NCI-H1436 treated with DMSO at 0.1 percent for 48 hours (cell line): ENCODE measurements around the gene TPST1.
A peak's percentile ranks its signal among the peaks of the same experiment; 100 is the strongest.
"Not testable (repeated sequence)": the region's sequence is repeated elsewhere in the genome, so short reads cannot be mapped to it uniquely, and the experiment has no call there.

Source experiments
- DNase-seq: peaks from one replicate; lab custom pipeline; 2025; lab: John Stamatoyannopoulos, UW

Gene TPST1

GRCh38 chr7:66204822-66205740 is at the start of gene TPST1:
Gene TPST1, plus strand, starts transcription at chr7:66205334. Its CDS starts 35,092 bp downstream, at chr7:66240426.
- peak; percentile 43 for DNase-seq

- DNase-seq: not testable (repeated sequence)
These were observed 49.1 kb upstream of the TPST1 start for GRCh38 chr7:66156035-66156434.

GRCh38 chr7:66157060-66157459 is 48.1 kb upstream of the TPST1 start:
- no peak for DNase-seq

GRCh38 chr7:66162622-66163021 is 42.5 kb upstream of the TPST1 start:
- no peak for DNase-seq

GRCh38 chr7:66163186-66163610 is 41.9 kb upstream of the TPST1 start:
- DNase-seq: no peak

- no peak for DNase-seq
These were observed 40.8 kb upstream of the TPST1 start for GRCh38 chr7:66164356-66164755.

- no peak for DNase-seq
These were observed 37.3 kb upstream of the TPST1 start for GRCh38 chr7:66167773-66168387.

- DNase-seq: no peak
These were observed 35.5 kb upstream of the TPST1 start for GRCh38 chr7:66169616-66170015.

- no peak for DNase-seq
These were observed 34.6 kb upstream of the TPST1 start for GRCh38 chr7:66170309-66171231.

- not testable (repeated sequence) for DNase-seq
These were observed 32.4 kb upstream of the TPST1 start for GRCh38 chr7:66172536-66173401.

- DNase-seq: no peak
These were observed 31.3 kb upstream of the TPST1 start for GRCh38 chr7:66173856-66174255.

GRCh38 chr7:66175006-66175405 is 30.1 kb upstream of the TPST1 start:
- DNase-seq: not testable (repeated sequence)

- DNase-seq: no peak
These were observed 28.2 kb upstream of the TPST1 start for GRCh38 chr7:66176914-66177313.

- DNase-seq: no peak
These were observed 26.9 kb upstream of the TPST1 start for GRCh38 chr7:66178258-66178657.

- DNase-seq: no peak
These were observed 23.8 kb upstream of the TPST1 start for GRCh38 chr7:66181329-66181728.

- DNase-seq: no peak
These were observed 23.3 kb upstream of the TPST1 start for GRCh38 chr7:66181845-66182244.

- no peak for DNase-seq
These were observed 22.2 kb upstream of the TPST1 start for GRCh38 chr7:66182920-66183319.

- DNase-seq: no peak
These were observed 21.4 kb upstream of the TPST1 start for GRCh38 chr7:66183700-66184099.

- no peak for DNase-seq
These were observed 19.4 kb upstream of the TPST1 start for GRCh38 chr7:66185680-66186187.

- no peak for DNase-seq
These were observed 18.1 kb upstream of the TPST1 start for GRCh38 chr7:66186991-66187390.

GRCh38 chr7:66187905-66188304 is 17.2 kb upstream of the TPST1 start:
- DNase-seq: no peak
